ENCODE results near the gene RPL7A. TPM values are rescaled to one million over a fixed set of nuclear protein-coding genes. Genes with fewer than 3 reads are reported as not detected.

The RPL7A gene
- total RNA-seq, 4 donors from 2014 or later = 725 to 1,490 (median 1,034) TPM

DNA sequence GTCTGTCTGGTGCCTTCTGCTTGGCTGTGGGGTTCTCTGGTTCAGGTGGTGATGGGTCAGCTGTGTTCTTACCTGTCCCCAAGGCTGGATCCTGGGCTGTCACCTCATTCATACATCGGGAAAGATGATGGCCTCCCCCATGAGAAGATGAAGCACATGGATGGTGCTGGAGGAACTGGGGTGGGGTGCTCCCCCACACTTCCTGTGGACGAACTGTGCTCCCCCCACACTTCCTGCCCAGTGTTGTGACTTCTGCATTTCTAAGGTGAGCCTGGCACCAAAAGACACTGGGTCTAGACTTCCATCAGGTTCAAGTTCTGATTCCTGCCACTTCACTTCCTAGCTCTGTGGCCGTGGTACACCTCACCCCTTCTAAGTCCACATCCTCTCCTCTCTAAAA lies 7.8 kb upstream of the RPL7A start:
- Histone ChIP-seq H3K4me3 (no peak overlapping the region), H3K27me3 (no peaks in the 10 kb centered on the region), H3K36me3 (peaks cover 0 to 10% (median 3%) of the 10 kb centered on the region in 4 donors), H3K4me1 (peaks cover 0 to 10% (median 8%) of the 10 kb centered on the region in 4 donors), H3K27ac (peak overlapping the region in 1 of 4 donors; percentile 31), H3K9me3 (no peaks in the 10 kb centered on the region)
- intact Hi-C loops (cut with DNase I; ENCODE audit: low total_unique reads) = no loop called here
- in situ Hi-C loops (cut with MboI; ENCODE audit: low pct_ligation_motif_present in 1 of 4, low pct_unique_long_range_greater_than_20kb in 1 of 4, low sequenced_read_pairs in 3 of 4) = loop anchor here in 1 of 4 donors (25.0 kb wide), 1 partner anchor 303 kb away; the partner anchor contains the start of gene GTF3C5
- WGBS, 2 donors (ENCODE audit: low coverage in 1 of 2) = 84% methylated on average over 3 of the region's 3 CpGs; no CpG with 5 or more reads in 1 of the 2 donors
- no peak for TF ChIP-seq POLR2A (IDR thresholded peaks at IDR 0.05)
- TF ChIP-seq POLR2AphosphoS5 (IDR thresholded peaks at IDR 0.05) = no peak
- TF ChIP-seq, protein P1, sequence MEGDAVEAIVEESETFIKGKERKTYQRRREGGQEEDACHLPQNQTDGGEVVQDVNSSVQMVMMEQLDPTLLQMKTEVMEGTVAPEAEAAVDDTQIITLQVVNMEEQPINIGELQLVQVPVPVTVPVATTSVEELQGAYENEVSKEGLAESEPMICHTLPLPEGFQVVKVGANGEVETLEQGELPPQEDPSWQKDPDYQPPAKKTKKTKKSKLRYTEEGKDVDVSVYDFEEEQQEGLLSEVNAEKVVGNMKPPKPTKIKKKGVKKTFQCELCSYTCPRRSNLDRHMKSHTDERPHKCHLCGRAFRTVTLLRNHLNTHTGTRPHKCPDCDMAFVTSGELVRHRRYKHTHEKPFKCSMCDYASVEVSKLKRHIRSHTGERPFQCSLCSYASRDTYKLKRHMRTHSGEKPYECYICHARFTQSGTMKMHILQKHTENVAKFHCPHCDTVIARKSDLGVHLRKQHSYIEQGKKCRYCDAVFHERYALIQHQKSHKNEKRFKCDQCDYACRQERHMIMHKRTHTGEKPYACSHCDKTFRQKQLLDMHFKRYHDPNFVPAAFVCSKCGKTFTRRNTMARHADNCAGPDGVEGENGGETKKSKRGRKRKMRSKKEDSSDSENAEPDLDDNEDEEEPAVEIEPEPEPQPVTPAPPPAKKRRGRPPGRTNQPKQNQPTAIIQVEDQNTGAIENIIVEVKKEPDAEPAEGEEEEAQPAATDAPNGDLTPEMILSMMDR (IDR thresholded peaks at IDR 0.05) = no peak
- no peak for TF ChIP-seq EP300 (IDR thresholded peaks at IDR 0.05; ENCODE audit: low read depth)
- no peak for DNase-seq

DNA sequence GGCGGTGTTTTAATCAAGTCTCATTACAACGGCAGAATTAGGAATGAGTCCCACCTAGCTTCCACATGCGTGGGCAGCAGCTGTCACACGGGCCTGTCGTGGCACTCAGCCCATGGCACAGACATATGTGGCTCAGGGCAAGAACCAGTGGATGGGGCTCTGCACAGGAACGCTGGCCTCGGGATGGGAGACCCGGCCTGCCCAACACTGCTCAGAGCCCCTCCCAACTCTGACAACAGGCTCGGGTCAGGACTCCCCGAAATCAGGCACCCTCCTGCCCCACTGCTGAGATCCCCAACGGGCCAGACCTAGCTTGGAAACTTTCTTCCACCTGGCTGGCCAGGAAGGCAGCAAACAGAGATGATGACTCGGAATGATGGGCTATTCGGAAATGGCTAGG lies 7.1 kb upstream of the RPL7A start:
- in situ Hi-C loops (cut with MboI; ENCODE audit: low pct_ligation_motif_present in 1 of 4, low pct_unique_long_range_greater_than_20kb in 1 of 4, low sequenced_read_pairs in 3 of 4) = loop anchor here in 1 of 4 donors (25.0 kb wide), 1 partner anchor 304 kb away; the partner anchor contains the start of gene GTF3C5
- H3K9me3 ChIP-seq = no peaks in the 10 kb centered on the region
- H3K4me3 ChIP-seq = no peak overlapping the region
- TF ChIP-seq POLR2A (IDR thresholded peaks at IDR 0.05) = no peak
- no peak for TF ChIP-seq EP300 (IDR thresholded peaks at IDR 0.05; ENCODE audit: low read depth)
- TF ChIP-seq, protein P1 (IDR thresholded peaks at IDR 0.05) = no peak
- no peak for TF ChIP-seq POLR2AphosphoS5 (IDR thresholded peaks at IDR 0.05)
- H3K27me3 ChIP-seq = no peaks in the 10 kb centered on the region
- intact Hi-C loops (cut with DNase I; ENCODE audit: low total_unique reads) = no loop called here
- H3K27ac ChIP-seq = peak overlapping the region in 3 of 4 donors; percentile 15 to 49 (median 31)
- peaks cover 0 to 8% (median 7%) of the 10 kb centered on the region in 4 donors for H3K4me1 ChIP-seq
- WGBS, 2 donors (ENCODE audit: low coverage in 1 of 2) = 80 to 87% methylated on average over 1 to 13 of the region's 13 CpGs
- no peak for DNase-seq
- H3K36me3 ChIP-seq = peaks cover 0 to 10% (median 3%) of the 10 kb centered on the region in 4 donors

DNA sequence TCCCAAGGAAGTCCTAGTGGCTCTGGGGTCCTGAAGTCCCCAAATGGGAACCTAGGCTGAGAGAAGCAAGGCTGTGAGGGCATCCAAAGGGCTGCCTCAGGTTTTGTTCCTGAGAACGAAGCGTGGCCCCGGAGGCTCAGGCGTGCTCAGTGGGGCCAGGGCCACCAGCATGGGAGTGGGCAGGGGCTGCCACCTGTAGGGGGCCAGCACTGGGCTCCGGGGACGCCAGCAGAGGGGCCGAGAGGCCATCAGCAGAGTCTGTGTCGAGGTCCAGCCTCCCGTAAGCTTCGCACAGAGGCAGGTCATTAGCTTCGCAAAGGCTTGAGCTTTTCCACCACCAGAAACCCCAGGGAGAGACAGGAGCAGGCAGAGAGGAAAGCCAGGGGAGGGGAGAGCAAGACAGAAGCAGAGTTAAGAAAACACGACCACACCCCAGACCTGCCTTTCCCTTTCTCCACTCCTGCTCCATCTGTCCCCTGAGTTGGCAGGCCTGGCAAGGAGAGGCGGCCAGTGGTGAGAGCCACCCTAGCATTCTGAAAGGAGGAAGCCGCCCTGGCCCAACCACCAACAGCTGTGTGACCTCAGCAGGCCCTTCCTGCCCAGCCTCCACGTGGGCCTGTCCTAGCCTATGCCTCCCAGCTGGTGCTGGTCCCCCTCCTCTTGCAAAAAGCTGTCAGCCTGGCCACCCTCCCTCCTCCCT lies 6.5 kb upstream of the RPL7A start:
- Histone ChIP-seq H3K4me1 (peaks cover 4 to 10% (median 8%) of the 10 kb centered on the region in 4 donors), H3K36me3 (peaks cover 0 to 10% (median 3%) of the 10 kb centered on the region in 4 donors), H3K27ac (peak overlapping the region; percentile 15 to 53 (median 40)), H3K4me3 (no peak overlapping the region), H3K9me3 (no peaks in the 10 kb centered on the region), H3K27me3 (no peaks in the 10 kb centered on the region)
- TF ChIP-seq, protein P1 (IDR thresholded peaks at IDR 0.05) = no peak
- no peak for TF ChIP-seq POLR2AphosphoS5 (IDR thresholded peaks at IDR 0.05)
- 90% methylated on average over 15 of the region's 15 CpGs; no CpG with 5 or more reads in 1 of the 2 donors for WGBS, 2 donors (ENCODE audit: low coverage in 1 of 2)
- peak; percentile 47 for DNase-seq
- in situ Hi-C loops (cut with MboI; ENCODE audit: low pct_ligation_motif_present in 1 of 4, low pct_unique_long_range_greater_than_20kb in 1 of 4, low sequenced_read_pairs in 3 of 4) = loop anchor here in 1 of 4 donors (25.0 kb wide), 1 partner anchor 304 kb away; the partner anchor contains the start of gene GTF3C5
- intact Hi-C loops (cut with DNase I; ENCODE audit: low total_unique reads) = no loop called here

DNA sequence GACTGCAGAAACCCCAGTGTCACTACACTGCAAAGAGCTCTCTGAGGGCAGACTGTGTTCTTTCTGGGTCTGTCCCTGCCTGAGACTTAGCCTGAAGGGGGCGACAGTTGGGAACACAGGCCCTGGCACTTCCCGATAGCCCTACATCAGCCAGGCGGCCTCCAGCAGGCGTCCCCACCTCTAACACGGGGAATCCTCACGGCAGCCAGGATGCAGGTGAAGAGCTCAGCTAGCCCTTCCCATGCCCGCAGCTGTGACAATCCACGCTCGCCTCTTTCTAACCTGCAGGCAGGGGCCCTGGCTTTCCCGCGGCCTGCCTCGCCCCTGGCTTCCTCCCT lies 6.0 kb upstream of the RPL7A start:
- no peak for DNase-seq
- Histone ChIP-seq H3K4me1 (peaks cover 8 to 12% (median 10%) of the 10 kb centered on the region in 4 donors), H3K9me3 (no peaks in the 10 kb centered on the region), H3K27ac (no peak overlapping the region), H3K27me3 (no peaks in the 10 kb centered on the region), H3K36me3 (peaks cover 0 to 10% (median 3%) of the 10 kb centered on the region in 4 donors), H3K4me3 (no peak overlapping the region)
- in situ Hi-C loops (cut with MboI; ENCODE audit: low pct_ligation_motif_present in 1 of 4, low pct_unique_long_range_greater_than_20kb in 1 of 4, low sequenced_read_pairs in 3 of 4) (loop anchor here in 1 of 4 donors (25.0 kb wide), 1 partner anchor 305 kb away; the partner anchor contains the start of gene GTF3C5), intact Hi-C loops (cut with DNase I; ENCODE audit: low total_unique reads) (no loop called here)
- 90% methylated on average over 12 of the region's 12 CpGs; no CpG with 5 or more reads in 1 of the 2 donors for WGBS, 2 donors (ENCODE audit: low coverage in 1 of 2)
- TF ChIP-seq POLR2A (IDR thresholded peaks at IDR 0.05) = no peak
- no peak for TF ChIP-seq EP300 (IDR thresholded peaks at IDR 0.05; ENCODE audit: low read depth)
- TF ChIP-seq, protein P1 (IDR thresholded peaks at IDR 0.05) = no peak
- TF ChIP-seq POLR2AphosphoS5 (IDR thresholded peaks at IDR 0.05) = no peak

Data from transverse colon (tissue), 4 donors.